BE2C (cell line): Measurements from ENCODE around the gene IARS2.
"Not testable (repeated sequence)": the region's sequence is repeated elsewhere in the genome, so short reads cannot be mapped to it uniquely, and the experiment has no call there.

ENCODE experiments used
- DNase-seq: peaks from one replicate; pipeline ENCODE4 v3.0.0-alpha.2; 2020
- H3K27me3 ChIP-seq: fragments of 250-450 bp; sonication (Bioruptor Pico); 2 replicates; pipeline ENCODE4 v1.5.1; 2020; ENCODE audit warnings: mild to moderate bottlenecking
- H3K36me3 ChIP-seq: fragments of 250-450 bp; sonication (Bioruptor Pico); 2 replicates; pipeline ENCODE4 v1.5.1; 2020; ENCODE audit warnings: mild to moderate bottlenecking
- H3K4me1 ChIP-seq: fragments of 250-450 bp; sonication (Bioruptor Pico); 2 replicates; pipeline ENCODE4 v1.5.1; 2020
- H3K4me3 ChIP-seq: 2 replicates; pipeline ENCODE4 v1.5.1; 2011; ENCODE audit warnings: low read depth, low read length
- H3K9me3 ChIP-seq: fragments of 250-450 bp; sonication (Bioruptor Pico); 2 replicates; pipeline ENCODE4 v1.5.1; 2020
- TF ChIP-seq, protein P1 (sequence below): IDR thresholded peaks from 2 replicates; pipeline ENCODE4 v1.5.1; 2012; ENCODE audit warnings: mild to moderate bottlenecking, low read depth, low read length

The IARS2 gene

DNA sequence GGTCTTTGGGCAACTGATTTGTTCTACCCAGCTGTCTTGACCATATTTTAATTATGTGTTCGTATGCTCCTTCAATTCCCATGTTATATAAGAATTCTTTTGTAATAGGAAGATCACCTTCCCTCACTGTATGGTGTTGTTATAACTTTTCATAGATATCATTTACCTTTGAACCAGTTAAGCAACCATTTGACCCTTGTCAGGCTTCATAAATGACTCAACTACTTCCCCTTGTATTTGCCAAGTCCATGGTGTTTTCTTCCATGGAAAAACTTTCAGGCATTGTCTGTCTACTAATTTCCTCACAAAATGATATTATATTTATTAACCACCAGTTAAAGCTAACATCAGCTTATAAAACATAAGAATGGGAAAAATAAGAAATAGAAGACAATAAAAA lies 9.5 kb upstream of the IARS2 start:
- no peaks in the 10 kb centered on the region for H3K27me3 ChIP-seq
- TF ChIP-seq, protein P1, sequence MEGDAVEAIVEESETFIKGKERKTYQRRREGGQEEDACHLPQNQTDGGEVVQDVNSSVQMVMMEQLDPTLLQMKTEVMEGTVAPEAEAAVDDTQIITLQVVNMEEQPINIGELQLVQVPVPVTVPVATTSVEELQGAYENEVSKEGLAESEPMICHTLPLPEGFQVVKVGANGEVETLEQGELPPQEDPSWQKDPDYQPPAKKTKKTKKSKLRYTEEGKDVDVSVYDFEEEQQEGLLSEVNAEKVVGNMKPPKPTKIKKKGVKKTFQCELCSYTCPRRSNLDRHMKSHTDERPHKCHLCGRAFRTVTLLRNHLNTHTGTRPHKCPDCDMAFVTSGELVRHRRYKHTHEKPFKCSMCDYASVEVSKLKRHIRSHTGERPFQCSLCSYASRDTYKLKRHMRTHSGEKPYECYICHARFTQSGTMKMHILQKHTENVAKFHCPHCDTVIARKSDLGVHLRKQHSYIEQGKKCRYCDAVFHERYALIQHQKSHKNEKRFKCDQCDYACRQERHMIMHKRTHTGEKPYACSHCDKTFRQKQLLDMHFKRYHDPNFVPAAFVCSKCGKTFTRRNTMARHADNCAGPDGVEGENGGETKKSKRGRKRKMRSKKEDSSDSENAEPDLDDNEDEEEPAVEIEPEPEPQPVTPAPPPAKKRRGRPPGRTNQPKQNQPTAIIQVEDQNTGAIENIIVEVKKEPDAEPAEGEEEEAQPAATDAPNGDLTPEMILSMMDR = no peak
- DNase-seq = no peak
- H3K9me3 ChIP-seq = no peaks in the 10 kb centered on the region
- H3K4me3 ChIP-seq = no peak overlapping the region
- no peaks in the 10 kb centered on the region; the same call in 1 of the 2 replicates for H3K36me3 ChIP-seq
- no peaks in the 10 kb centered on the region for H3K4me1 ChIP-seq

DNA sequence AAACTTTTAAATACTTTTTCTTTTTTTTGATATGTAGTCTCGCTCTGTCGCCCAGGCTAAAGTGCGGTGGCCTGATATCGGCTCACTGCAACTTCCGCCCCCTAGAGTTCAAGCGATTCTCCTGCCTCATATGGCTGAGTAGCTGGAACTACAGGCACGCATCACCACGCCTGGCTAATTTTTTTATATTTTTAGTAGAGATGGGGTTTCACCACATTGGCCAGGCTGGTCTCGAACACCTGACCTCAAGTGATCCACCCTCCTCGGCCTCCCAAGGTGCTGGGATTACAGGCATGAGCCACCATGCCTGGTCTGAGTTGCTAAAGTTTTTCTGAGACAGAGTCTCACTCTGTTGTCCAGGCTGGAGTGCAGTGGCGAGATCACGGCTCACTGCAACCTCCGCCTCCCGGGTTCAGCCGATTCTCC lies 7.7 kb upstream of the IARS2 start:
- not testable (repeated sequence) for H3K4me3 ChIP-seq, H3K36me3 ChIP-seq, H3K4me1 ChIP-seq, H3K9me3 ChIP-seq, DNase-seq, H3K27me3 ChIP-seq
- TF ChIP-seq, protein P1 = peak; percentile 24

DNA sequence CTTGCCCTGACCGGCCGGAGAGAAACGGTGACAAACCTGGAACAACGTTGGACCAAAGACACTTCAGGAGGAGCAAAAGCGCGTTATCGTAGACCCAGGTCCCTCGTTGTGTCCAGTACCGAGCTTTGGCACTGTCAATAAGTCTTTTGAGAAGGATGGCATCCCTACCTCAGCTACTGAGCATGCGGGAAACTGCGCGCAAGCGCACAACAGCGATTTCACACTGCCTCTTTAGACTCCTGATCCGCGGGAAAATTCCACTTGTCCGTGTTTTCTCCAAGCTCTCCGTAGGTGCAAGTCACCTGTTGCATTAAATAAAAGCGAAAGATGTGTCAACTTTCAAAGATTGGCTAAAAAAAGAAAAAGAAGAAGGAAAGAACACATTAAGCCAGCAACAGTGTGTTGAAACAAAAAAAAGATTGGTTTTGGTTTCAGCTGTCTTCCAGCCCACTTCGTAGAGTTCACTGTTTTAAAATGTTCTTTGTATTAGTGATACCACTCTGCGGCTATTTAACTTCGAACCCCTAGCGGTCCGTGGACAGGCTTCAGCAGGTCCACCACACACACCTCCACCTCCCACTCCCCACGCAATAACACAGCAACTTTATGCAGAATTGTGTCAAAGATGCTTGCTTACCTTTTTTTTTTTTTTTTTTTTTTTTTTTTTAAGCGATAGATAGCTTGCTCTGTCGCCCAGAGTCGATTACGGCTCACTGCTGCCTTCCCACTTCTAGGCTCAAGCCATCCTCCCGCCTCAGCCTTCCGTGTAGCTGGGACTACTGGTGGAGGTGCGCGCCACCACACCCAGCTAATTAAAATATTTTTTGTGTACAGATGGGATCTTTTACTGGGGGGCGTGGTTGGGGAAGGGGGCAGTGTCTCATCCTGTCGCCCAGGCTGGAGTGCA lies 4.0 kb upstream of the IARS2 start, which contains the start of gene BPNT1:
TSS of gene BPNT1 (minus strand) at position 139 of the 907 bp plus-strand sequence. CDS start 9,942 bp downstream, outside the sequence.
- H3K9me3 ChIP-seq = no peaks in the 10 kb centered on the region; the same call in 1 of the 2 replicates
- H3K4me3 ChIP-seq = peak within 1 kb of the TSS; percentile 85
- TF ChIP-seq, protein P1 = 0 out of 2 replicates have a peak, but pooled peaks have one; percentile 21
- no peaks in the 10 kb centered on the region for H3K27me3 ChIP-seq
- H3K36me3 ChIP-seq = no peaks in the 10 kb centered on the region
- peaks cover 5% of the 10 kb centered on the region for H3K4me1 ChIP-seq
- peak; percentile 94 for DNase-seq

- Histone ChIP-seq H3K4me3 (no peak overlapping the region), H3K9me3 (no peaks in the 10 kb centered on the region; the same call in 1 of the 2 replicates), H3K27me3 (no peaks in the 10 kb centered on the region), H3K36me3 (peaks cover 11% of the 10 kb centered on the region), H3K4me1 (peaks cover 5% of the 10 kb centered on the region)
- DNase-seq = no peak
- TF ChIP-seq, protein P1 = no peak
Measured at GRCh38 chr1:220092694-220093093, 1.2 kb upstream of the IARS2 start.

DNA sequence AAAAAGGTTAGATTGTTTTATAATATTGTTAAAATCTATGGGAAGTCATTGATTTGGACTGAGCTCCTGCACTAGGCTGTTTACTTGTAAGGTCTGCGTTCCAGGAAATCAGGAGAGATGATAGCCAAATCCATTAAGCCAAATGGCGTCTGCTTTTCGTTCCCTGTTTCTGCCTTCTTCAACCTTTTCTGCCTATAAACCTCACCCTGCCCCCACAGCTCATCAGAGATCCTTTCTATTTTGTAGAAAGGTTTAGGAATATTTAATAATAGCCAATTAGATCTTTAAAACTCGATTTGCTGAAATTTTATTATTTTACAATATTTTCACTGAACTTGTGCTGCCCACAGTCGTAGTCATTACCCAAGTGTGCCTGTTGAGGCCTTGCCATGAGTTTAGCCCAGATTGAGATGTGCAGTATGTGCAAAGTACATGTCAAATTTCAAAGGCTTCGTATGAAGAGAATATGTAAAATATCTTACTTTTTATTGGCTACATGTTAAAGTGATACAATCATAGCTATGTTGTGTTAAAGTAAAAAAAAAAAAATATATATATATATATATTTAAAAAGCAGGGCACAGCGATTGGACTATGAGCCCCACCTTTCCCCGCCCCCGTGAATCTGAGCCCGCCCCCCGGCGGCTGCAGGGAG lies 444 bp upstream of the IARS2 start:
- no peak for DNase-seq
- Histone ChIP-seq H3K4me1 (peaks cover 5% of the 10 kb centered on the region), H3K4me3 (peak overlapping the region; percentile 38; the same call in 1 of the 2 replicates), H3K9me3 (no peaks in the 10 kb centered on the region; the same call in 1 of the 2 replicates), H3K27me3 (no peaks in the 10 kb centered on the region), H3K36me3 (peaks cover 19% of the 10 kb centered on the region)
- TF ChIP-seq, protein P1 = no peak
